ENCODE measurements around the gene IGF2BP2. TPM values are rescaled to one million over a fixed set of nuclear protein-coding genes. Genes with fewer than 3 reads are reported as not detected.
"Not testable (repeated sequence)": the region's sequence is repeated elsewhere in the genome, so short reads cannot be mapped to it uniquely, and the experiment has no call there.

IGF2BP2 gene
- total RNA-seq, 1 donor, result 8.4 TPM

GRCh38 chr3:185770109-185770508 is 54.7 kb downstream of the IGF2BP2 start:
- Histone ChIP-seq H3K27me3 (ENCODE audit: insufficient read depth, low read length) (no peaks in the 10 kb centered on the region), H3K9me3 (ENCODE audit: low read depth, low read length) (no peaks in the 10 kb centered on the region), H3K4me1 (ENCODE audit: insufficient read depth, low read length) (peaks cover 8% of the 10 kb centered on the region), H3K4me3 (ENCODE audit: low read length) (no peak overlapping the region)

- H3K27me3 ChIP-seq (ENCODE audit: insufficient read depth, low read length); H3K4me3 ChIP-seq (ENCODE audit: low read length); H3K9me3 ChIP-seq (ENCODE audit: low read depth, low read length): not testable (repeated sequence)
- H3K4me1 ChIP-seq (ENCODE audit: insufficient read depth, low read length), result peaks cover 17% of the 10 kb centered on the region
Measured at GRCh38 chr3:185768578-185768982, 56.3 kb downstream of the IGF2BP2 start.

GRCh38 chr3:185767002-185767688 is 57.7 kb downstream of the IGF2BP2 start:
- Histone ChIP-seq H3K4me1 (ENCODE audit: insufficient read depth, low read length) (peaks cover 17% of the 10 kb centered on the region), H3K9me3 (ENCODE audit: low read depth, low read length) (no peaks in the 10 kb centered on the region), H3K27me3 (ENCODE audit: insufficient read depth, low read length) (no peaks in the 10 kb centered on the region), H3K4me3 (ENCODE audit: low read length) (no peak overlapping the region)

GRCh38 chr3:185766329-185767001 is 58.4 kb downstream of the IGF2BP2 start:
- no peaks in the 10 kb centered on the region for H3K27me3 ChIP-seq (ENCODE audit: insufficient read depth, low read length)
- H3K4me3 ChIP-seq (ENCODE audit: low read length), result no peak overlapping the region
- H3K9me3 ChIP-seq (ENCODE audit: low read depth, low read length), result no peaks in the 10 kb centered on the region
- H3K4me1 ChIP-seq (ENCODE audit: insufficient read depth, low read length), result peaks cover 20% of the 10 kb centered on the region

GRCh38 chr3:185764980-185765370 is 59.9 kb downstream of the IGF2BP2 start:
- no peaks in the 10 kb centered on the region for H3K27me3 ChIP-seq (ENCODE audit: insufficient read depth, low read length)

GRCh38 chr3:185764163-185764979 is 60.5 kb downstream of the IGF2BP2 start:
- Histone ChIP-seq H3K27me3 (ENCODE audit: insufficient read depth, low read length) (no peaks in the 10 kb centered on the region), H3K9me3 (ENCODE audit: low read depth, low read length) (no peaks in the 10 kb centered on the region), H3K4me3 (ENCODE audit: low read length) (no peak overlapping the region), H3K4me1 (ENCODE audit: insufficient read depth, low read length) (peaks cover 23% of the 10 kb centered on the region)

More at GRCh38 chr3:185764980-185765370, 59.9 kb downstream of the IGF2BP2 start:
- no peak overlapping the region for H3K4me3 ChIP-seq (ENCODE audit: low read length)
- H3K4me1 ChIP-seq (ENCODE audit: insufficient read depth, low read length), result peaks cover 23% of the 10 kb centered on the region
- no peaks in the 10 kb centered on the region for H3K9me3 ChIP-seq (ENCODE audit: low read depth, low read length)

GRCh38 chr3:185763347-185764005 is 61.4 kb downstream of the IGF2BP2 start:
- Histone ChIP-seq H3K4me1 (ENCODE audit: insufficient read depth, low read length) (peaks cover 23% of the 10 kb centered on the region), H3K4me3 (ENCODE audit: low read length) (no peak overlapping the region), H3K27me3 (ENCODE audit: insufficient read depth, low read length) (no peaks in the 10 kb centered on the region), H3K9me3 (ENCODE audit: low read depth, low read length) (no peaks in the 10 kb centered on the region)

- Histone ChIP-seq H3K4me1 (ENCODE audit: insufficient read depth, low read length) (peaks cover 15% of the 10 kb centered on the region), H3K9me3 (ENCODE audit: low read depth, low read length) (no peaks in the 10 kb centered on the region), H3K4me3 (ENCODE audit: low read length) (no peak overlapping the region), H3K27me3 (ENCODE audit: insufficient read depth, low read length) (no peaks in the 10 kb centered on the region)
Measured at GRCh38 chr3:185760550-185760949, 64.3 kb downstream of the IGF2BP2 start.

- H3K9me3 ChIP-seq (ENCODE audit: low read depth, low read length), result no peaks in the 10 kb centered on the region
- H3K4me1 ChIP-seq (ENCODE audit: insufficient read depth, low read length), result peaks cover 15% of the 10 kb centered on the region
- H3K27me3 ChIP-seq (ENCODE audit: insufficient read depth, low read length), result no peaks in the 10 kb centered on the region
- H3K4me3 ChIP-seq (ENCODE audit: low read length), result no peak overlapping the region
Measured at GRCh38 chr3:185760088-185760487, 64.8 kb downstream of the IGF2BP2 start.

- Histone ChIP-seq H3K27me3 (ENCODE audit: insufficient read depth, low read length) (no peaks in the 10 kb centered on the region), H3K4me3 (ENCODE audit: low read length) (no peak overlapping the region), H3K9me3 (ENCODE audit: low read depth, low read length) (no peaks in the 10 kb centered on the region), H3K4me1 (ENCODE audit: insufficient read depth, low read length) (peaks cover 11% of the 10 kb centered on the region)
Measured at GRCh38 chr3:185759512-185759911, 65.3 kb downstream of the IGF2BP2 start.

GRCh38 chr3:185758912-185759311 is 65.9 kb downstream of the IGF2BP2 start:
- Histone ChIP-seq H3K4me3 (ENCODE audit: low read length) (no peak overlapping the region), H3K9me3 (ENCODE audit: low read depth, low read length) (no peaks in the 10 kb centered on the region), H3K27me3 (ENCODE audit: insufficient read depth, low read length) (no peaks in the 10 kb centered on the region), H3K4me1 (ENCODE audit: insufficient read depth, low read length) (peaks cover 6% of the 10 kb centered on the region)

- no peak overlapping the region for H3K4me3 ChIP-seq (ENCODE audit: low read length)
- H3K4me1 ChIP-seq (ENCODE audit: insufficient read depth, low read length), result peaks cover 13% of the 10 kb centered on the region
- no peaks in the 10 kb centered on the region for H3K27me3 ChIP-seq (ENCODE audit: insufficient read depth, low read length)
- no peaks in the 10 kb centered on the region for H3K9me3 ChIP-seq (ENCODE audit: low read depth, low read length)
Measured at GRCh38 chr3:185757176-185757575, 67.7 kb downstream of the IGF2BP2 start.

- Histone ChIP-seq H3K4me1 (ENCODE audit: insufficient read depth, low read length) (peaks cover 10% of the 10 kb centered on the region), H3K4me3 (ENCODE audit: low read length) (no peak overlapping the region), H3K9me3 (ENCODE audit: low read depth, low read length) (no peaks in the 10 kb centered on the region), H3K27me3 (ENCODE audit: insufficient read depth, low read length) (no peaks in the 10 kb centered on the region)
Measured at GRCh38 chr3:185756477-185756876, 68.4 kb downstream of the IGF2BP2 start.

- no peaks in the 10 kb centered on the region for H3K27me3 ChIP-seq (ENCODE audit: insufficient read depth, low read length)
- no peak overlapping the region for H3K4me3 ChIP-seq (ENCODE audit: low read length)
- H3K4me1 ChIP-seq (ENCODE audit: insufficient read depth, low read length), result peaks cover 7% of the 10 kb centered on the region
- H3K9me3 ChIP-seq (ENCODE audit: low read depth, low read length), result no peaks in the 10 kb centered on the region
Measured at GRCh38 chr3:185754920-185755319, 69.9 kb downstream of the IGF2BP2 start.

GRCh38 chr3:185753354-185753753 is 71.5 kb downstream of the IGF2BP2 start:
- Histone ChIP-seq H3K4me3 (ENCODE audit: low read length) (no peak overlapping the region), H3K9me3 (ENCODE audit: low read depth, low read length) (no peaks in the 10 kb centered on the region), H3K27me3 (ENCODE audit: insufficient read depth, low read length) (no peaks in the 10 kb centered on the region), H3K4me1 (ENCODE audit: insufficient read depth, low read length) (peaks cover 7% of the 10 kb centered on the region)

Data from mononuclear cell (primary cell).